OCI-LY3 (cell line): ENCODE measurements around the gene MAX.

Experiments used
- H2AFZ ChIP-seq: fragments of 200-600, 300-600 bp; shearing (Covaris generic); 2 replicates; pipeline ENCODE4 v1.6.0; 2014; ENCODE audit warnings: antibody characterized with exemption, low read depth, low read length
- H3K27ac ChIP-seq: fragments of 200-600, 300-600 bp; sonication (generic); 2 replicates; pipeline ENCODE4 v1.5.1; 2014; ENCODE audit warnings: mild to moderate bottlenecking, low read length, moderate library complexity, mixed read lengths
- H3K27me3 ChIP-seq: fragments of 200-600, 300-600 bp; sonication (generic); 2 replicates; pipeline ENCODE4 v1.6.1; 2014; ENCODE audit warnings: low read depth, low read length, mixed read lengths
- H3K36me3 ChIP-seq: fragments of 200-600, 300-600 bp; sonication (generic); replicated peaks from 2 replicates; pipeline ENCODE3; 2014; ENCODE audit warnings: low read depth, low read length, mixed read lengths
- H3K4me1 ChIP-seq: fragments of 300-600, 200-600 bp; sonication (generic); 2 replicates; pipeline ENCODE4 v1.6.1; 2014; ENCODE audit warnings: low read length, mixed read lengths
- H3K4me2 ChIP-seq: fragments of 200-600, 300-600 bp; sonication (generic); 2 replicates; pipeline ENCODE4 v1.6.1; 2014; ENCODE audit warnings: low read length, mixed read lengths
- H3K4me3 ChIP-seq: fragments of 300-600, 200-600 bp; sonication (generic); 2 replicates; pipeline ENCODE4 v1.5.1; 2014; ENCODE audit warnings: antibody characterized with exemption, mild to moderate bottlenecking, low read length, moderate library complexity
- H3K79me2 ChIP-seq: fragments of 300-600, 200-600 bp; shearing (Covaris generic); 2 replicates; pipeline ENCODE4 v1.6.1; 2014; ENCODE audit warnings: mild to moderate bottlenecking, low read length, mixed read lengths
- H3K9ac ChIP-seq: fragments of 300-600, 200-600 bp; shearing (Covaris generic); 2 replicates; pipeline ENCODE4 v1.6.0; 2014; ENCODE audit warnings: mild to moderate bottlenecking, low read length, moderate library complexity
- H3K9me3 ChIP-seq: fragments of 200-600, 300-600 bp; shearing (Covaris generic); 2 replicates; pipeline ENCODE4 v1.6.1; 2014; ENCODE audit warnings: low read length, mixed read lengths; ENCODE audit not compliant: insufficient read depth
- H4K20me1 ChIP-seq: fragments of 200-600, 300-600 bp; sonication (generic); 2 replicates; pipeline ENCODE4 v1.6.1; 2016; ENCODE audit warnings: low read length, mixed read lengths; ENCODE audit not compliant: insufficient read depth
- CTCF ChIP-seq: fragments of 200-600, 300-600 bp; sonication (generic); IDR thresholded peaks from 2 replicates; pipeline ENCODE4 v1.5.1; 2014; ENCODE audit warnings: antibody characterized with exemption, low read length, low read depth
- EZH2phosphoT487 ChIP-seq: fragments of 200-600 bp; shearing (Covaris generic); IDR thresholded peaks from 2 replicates; pipeline ENCODE4 v1.6.1; 2018; ENCODE audit warnings: antibody characterized with exemption, mixed run types, low read depth

The MAX gene

DNA sequence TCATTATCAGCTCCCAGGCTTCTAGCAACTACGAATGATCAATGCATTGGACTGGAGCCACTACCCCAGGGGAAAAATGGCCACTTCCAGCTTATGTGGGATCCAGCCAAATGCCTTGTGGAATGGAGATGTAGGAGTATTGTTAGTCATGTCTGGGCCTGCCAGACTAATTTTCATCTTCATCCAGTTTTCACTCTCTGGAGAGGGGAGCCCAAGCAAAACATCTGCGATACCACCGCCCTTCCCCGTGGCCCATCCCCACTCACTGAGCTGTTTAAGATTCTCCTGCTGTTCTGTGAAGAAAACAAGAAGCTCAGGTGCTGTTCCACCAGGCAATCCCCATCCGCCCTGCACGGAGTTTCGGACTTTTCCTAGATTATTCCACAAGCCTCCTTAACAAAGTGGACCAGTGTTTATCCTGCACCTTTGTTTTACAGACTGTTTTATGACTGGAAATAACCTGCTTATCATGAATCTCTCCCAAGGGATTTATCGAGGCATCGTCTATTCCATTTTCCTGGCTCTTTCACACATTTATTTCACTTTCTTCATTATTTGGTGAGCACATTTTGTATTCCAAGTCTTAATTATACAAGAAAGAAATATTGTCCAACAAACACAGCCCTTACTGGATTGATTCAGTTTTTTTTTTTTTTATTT lies 35.5 kb upstream of the MAX start:
- Histone ChIP-seq H3K4me1 (no peaks in the 10 kb centered on the region), H3K9me3 (no peaks in the 10 kb centered on the region), H2AFZ (no peak overlapping the region), H3K79me2 (no peaks in the 10 kb centered on the region), H4K20me1 (no peaks in the 10 kb centered on the region), H3K4me2 (no peak overlapping the region), H3K36me3 (no peaks in the 10 kb centered on the region), H3K9ac (no peak overlapping the region), H3K27me3 (peaks cover 14% of the 10 kb centered on the region), H3K27ac (no peak overlapping the region), H3K4me3 (no peak overlapping the region)
- TF ChIP-seq EZH2phosphoT487 (no peak), CTCF (no peak)

DNA sequence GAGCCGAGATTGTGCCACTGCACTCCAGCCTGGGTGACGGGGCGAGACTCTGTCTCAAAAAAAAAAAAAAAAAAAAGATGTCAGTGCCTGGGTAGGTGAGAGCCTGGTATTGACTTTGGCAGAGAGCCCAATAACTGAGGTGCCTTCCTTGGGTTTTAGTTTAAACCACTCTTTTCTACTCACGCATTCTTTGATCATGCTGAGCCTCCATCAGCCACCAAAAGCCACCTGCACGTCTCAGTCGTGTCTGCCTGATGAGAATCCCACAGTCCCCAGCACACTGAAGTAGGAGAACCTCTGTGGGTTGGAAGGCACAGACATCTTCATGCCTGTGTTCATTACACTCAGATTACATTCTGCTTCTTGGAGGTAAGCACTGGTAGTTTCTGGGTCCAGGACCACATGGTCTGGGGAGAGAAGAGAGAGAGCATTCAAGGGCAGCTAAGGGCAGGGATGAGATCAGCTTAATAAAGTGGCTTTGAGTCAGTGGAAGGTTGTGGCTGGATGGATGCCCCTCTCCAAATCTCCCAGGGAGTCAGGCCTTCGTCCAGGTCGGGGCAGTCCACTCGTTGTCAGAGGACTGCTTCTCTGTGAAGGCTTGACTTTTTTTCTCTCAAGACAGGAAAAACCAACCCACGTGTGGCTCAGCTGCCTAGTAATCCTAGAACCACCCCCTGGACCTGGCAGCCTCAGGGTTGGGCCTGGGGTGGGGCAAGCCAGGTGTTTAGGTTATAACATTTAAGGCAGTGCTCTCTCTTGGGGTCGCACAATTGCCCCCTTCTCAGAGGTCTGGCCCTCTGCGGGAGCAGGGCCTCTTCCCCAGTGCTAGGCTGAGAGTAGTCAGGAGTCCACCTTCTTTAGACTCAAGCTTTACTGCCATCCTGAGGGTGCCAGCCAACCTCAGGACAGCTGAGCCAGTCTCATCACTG lies 32.6 kb upstream of the MAX start:
- Histone ChIP-seq H3K27ac (no peak overlapping the region), H4K20me1 (no peaks in the 10 kb centered on the region), H3K4me1 (no peaks in the 10 kb centered on the region), H3K4me3 (no peak overlapping the region), H3K27me3 (peaks cover 6% of the 10 kb centered on the region; the same call in 1 of the 2 replicates), H3K9me3 (no peaks in the 10 kb centered on the region), H3K4me2 (no peak overlapping the region), H3K9ac (no peak overlapping the region), H3K79me2 (no peaks in the 10 kb centered on the region), H2AFZ (no peak overlapping the region), H3K36me3 (no peaks in the 10 kb centered on the region)
- TF ChIP-seq CTCF (no peak), EZH2phosphoT487 (no peak)

DNA sequence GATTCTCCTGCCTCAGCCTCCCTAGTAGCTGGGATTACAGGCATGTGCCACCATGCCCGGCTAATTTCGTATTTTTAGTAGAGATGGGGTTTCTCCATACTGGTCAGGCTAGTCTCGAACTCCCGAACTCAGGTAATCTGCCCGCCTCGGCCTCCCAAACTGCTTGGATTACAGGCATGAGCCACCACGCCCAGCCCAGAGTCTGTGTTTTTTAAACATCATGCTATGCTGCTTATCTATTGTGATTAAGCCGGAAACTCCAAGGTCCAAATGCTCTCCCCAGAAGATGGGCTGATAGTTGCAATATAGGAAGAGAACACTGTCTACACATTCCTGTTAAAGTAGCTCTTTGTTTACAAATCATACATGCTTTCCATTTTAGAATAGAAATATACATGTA lies 30.5 kb upstream of the MAX start:
- Histone ChIP-seq H3K27ac (no peak overlapping the region), H3K36me3 (no peaks in the 10 kb centered on the region), H4K20me1 (no peaks in the 10 kb centered on the region), H3K9ac (no peak overlapping the region), H3K9me3 (no peaks in the 10 kb centered on the region), H3K4me3 (no peak overlapping the region), H3K4me1 (no peaks in the 10 kb centered on the region), H3K4me2 (no peak overlapping the region), H3K79me2 (no peaks in the 10 kb centered on the region), H2AFZ (no peak overlapping the region), H3K27me3 (peaks cover 6% of the 10 kb centered on the region; the same call in 1 of the 2 replicates)
- TF ChIP-seq EZH2phosphoT487 (no peak), CTCF (no peak)

DNA sequence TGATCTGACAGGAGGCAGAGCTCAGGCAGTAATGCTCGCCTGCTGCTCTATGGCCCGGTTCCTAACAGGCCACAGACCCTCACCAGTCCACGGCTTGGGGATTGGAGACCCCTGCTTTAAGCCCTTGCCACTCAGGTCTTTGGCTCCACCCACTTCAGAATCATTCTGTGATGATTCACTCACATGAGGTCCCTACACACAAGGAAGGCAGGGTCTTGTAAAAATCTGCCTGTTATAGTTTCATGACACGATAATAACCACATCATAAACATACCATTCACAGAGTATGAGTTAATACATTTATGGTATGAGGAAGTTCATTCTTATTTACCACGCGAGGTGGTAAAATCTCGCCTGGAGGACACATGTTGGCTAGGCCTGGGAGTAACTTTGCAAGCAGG lies 29.0 kb upstream of the MAX start:
- no peak overlapping the region for H3K4me3 ChIP-seq
- TF ChIP-seq EZH2phosphoT487 (no peak), CTCF (no peak)
- no peaks in the 10 kb centered on the region for H3K4me1 ChIP-seq
- H3K79me2 ChIP-seq = no peaks in the 10 kb centered on the region
- H3K9me3 ChIP-seq = no peaks in the 10 kb centered on the region
- no peak overlapping the region for H3K4me2 ChIP-seq
- H3K27me3 ChIP-seq = peaks cover 12% of the 10 kb centered on the region; the same call in 1 of the 2 replicates
- H3K27ac ChIP-seq = no peak overlapping the region
- H3K36me3 ChIP-seq = no peaks in the 10 kb centered on the region
- no peak overlapping the region for H2AFZ ChIP-seq
- no peak overlapping the region for H3K9ac ChIP-seq
- no peaks in the 10 kb centered on the region for H4K20me1 ChIP-seq
